Activated T-helper 1 cell treated with anti-CD3 and anti-CD28 coated beads, Interleukin-12 subunit alpha, Interleukin-12 subunit beta, Interleukin-2, Interleukin-4 antibody, amounts not matched to agents 30 ng/mL and 10 ng/mL and 1 ng/mL, durations not matched to agents 14 hours and 24 hours and 36 hours (primary cell): ENCODE data around the gene EHMT1. TPM values are rescaled to one million over a fixed set of nuclear protein-coding genes. Genes with fewer than 3 reads are reported as not detected.

ENCODE experiments used
- DNase-seq: peaks from one replicate; pipeline ENCODE4 v3.0.0; 2021; ENCODE audit warnings: low spot score
- H3K27ac Mint-ChIP-seq: one replicate; pipeline ENCODE4 v1.8.0; 2021; ENCODE audit warnings: mild to moderate bottlenecking, mixed read lengths
- H3K27me3 Mint-ChIP-seq: one replicate; pipeline ENCODE4 v1.8.0; 2022; ENCODE audit warnings: mild to moderate bottlenecking, moderate library complexity, mixed read lengths; ENCODE audit not compliant: insufficient read depth
- H3K36me3 Mint-ChIP-seq: one replicate; pipeline ENCODE4 v1.8.0; 2021; ENCODE audit warnings: low read depth, mixed read lengths
- H3K4me1 Mint-ChIP-seq: one replicate; pipeline ENCODE4 v1.8.0; 2021; ENCODE audit warnings: low read depth, mixed read lengths
- H3K4me3 Mint-ChIP-seq: one replicate; pipeline ENCODE4 v1.8.0; 2021; ENCODE audit warnings: mild to moderate bottlenecking, moderate library complexity, mixed read lengths
- H3K9me3 Mint-ChIP-seq: one replicate; pipeline ENCODE4 v1.8.0; 2021; ENCODE audit warnings: mixed read lengths
- intact Hi-C: fragments of 100-400 bp; cut with micrococcal nuclease; formaldehyde crosslinking; loops from one replicate; pipeline ENCODE4 v1.15.1; 2024
- total RNA-seq: library from RNA; stranded (reverse); gene quantifications from 2 replicates; pipeline ENCODE4 v1.2.3, GENCODE V29; 2022

Gene EHMT1
- total RNA-seq, 1 donor from 2014 or later = 97.0 TPM

DNA sequence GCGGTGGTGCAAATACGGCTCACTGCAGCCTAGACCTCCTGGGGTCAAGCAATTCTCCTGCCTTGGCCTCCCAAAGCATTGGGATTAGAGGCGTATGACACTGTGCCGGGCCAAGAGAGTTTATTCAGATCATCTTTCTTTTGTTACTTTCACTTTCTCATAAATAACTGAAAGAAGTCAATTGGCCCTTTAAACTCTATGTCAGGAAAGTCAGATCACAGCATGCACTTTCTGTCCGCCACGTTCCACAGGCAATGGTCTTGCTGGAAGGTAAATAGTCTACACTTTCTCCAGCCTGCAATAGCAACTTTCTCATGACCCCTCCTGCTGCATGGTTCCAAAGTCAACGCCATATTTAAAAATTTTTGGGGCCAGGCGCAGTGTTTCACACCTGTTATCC lies 19.9 kb upstream of the EHMT1 start:
- DNase-seq = no peak
- H3K27me3 Mint-ChIP-seq = peaks cover 6% of the 10 kb centered on the region
- H3K9me3 Mint-ChIP-seq = no peaks in the 10 kb centered on the region
- intact Hi-C loops = no loop called here
- no peak overlapping the region for H3K4me3 Mint-ChIP-seq
- no peaks in the 10 kb centered on the region for H3K36me3 Mint-ChIP-seq
- no peak overlapping the region for H3K27ac Mint-ChIP-seq
- H3K4me1 Mint-ChIP-seq = peaks cover 16% of the 10 kb centered on the region

DNA sequence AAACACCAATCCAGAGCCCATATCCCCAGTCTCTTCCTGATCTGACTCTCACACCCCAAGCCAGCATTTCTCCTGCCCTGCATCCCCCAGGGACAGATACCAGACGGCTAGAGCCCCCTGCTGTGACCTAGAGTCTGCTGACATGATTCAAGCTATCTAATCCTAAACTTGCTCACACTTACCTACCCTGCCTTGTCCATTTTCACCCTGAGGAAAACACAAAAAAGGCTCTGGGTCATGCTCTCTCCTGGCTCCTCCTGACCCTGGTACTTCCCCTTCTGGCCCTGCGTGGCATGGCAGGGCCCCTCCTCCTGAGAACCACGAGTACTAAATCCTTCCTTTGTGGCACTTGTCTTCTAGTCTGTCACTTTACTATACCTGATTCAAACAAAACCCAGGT lies 16.1 kb upstream of the EHMT1 start:
- peaks cover 26% of the 10 kb centered on the region for H3K4me1 Mint-ChIP-seq
- peaks cover 6% of the 10 kb centered on the region for H3K27me3 Mint-ChIP-seq
- H3K9me3 Mint-ChIP-seq = no peaks in the 10 kb centered on the region
- H3K4me3 Mint-ChIP-seq = peak overlapping the region; percentile 28
- no peaks in the 10 kb centered on the region for H3K36me3 Mint-ChIP-seq
- intact Hi-C loops = loop anchor here (10.0 kb wide), 1 partner anchor 1358 kb away; the partner anchor contains the start of gene QSOX2
- H3K27ac Mint-ChIP-seq = no peak overlapping the region
- no peak for DNase-seq

DNA sequence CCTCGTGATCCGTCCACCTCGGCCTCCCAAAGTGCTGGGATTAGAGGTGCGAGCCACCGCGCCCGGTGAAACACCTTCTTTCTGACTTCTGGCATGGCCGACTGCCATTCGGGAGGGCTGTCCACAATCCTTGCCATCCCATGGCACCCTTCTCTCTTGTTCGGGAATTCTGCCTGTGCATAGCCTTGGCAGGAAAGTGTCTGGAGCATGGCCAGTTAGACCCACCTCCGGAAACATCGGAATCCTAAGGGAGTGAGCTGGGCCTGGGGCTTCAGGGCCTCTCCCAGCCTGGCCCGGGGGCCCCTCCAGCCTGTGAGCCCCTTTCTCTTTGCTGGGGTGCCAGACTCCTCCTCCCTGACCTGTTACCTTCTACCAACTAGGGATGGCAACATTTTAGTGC lies 14.9 kb upstream of the EHMT1 start:
- peaks cover 6% of the 10 kb centered on the region for H3K27me3 Mint-ChIP-seq
- peaks cover 20% of the 10 kb centered on the region for H3K4me1 Mint-ChIP-seq
- H3K27ac Mint-ChIP-seq = no peak overlapping the region
- H3K36me3 Mint-ChIP-seq = no peaks in the 10 kb centered on the region
- peak overlapping the region; percentile 51 for H3K4me3 Mint-ChIP-seq
- H3K9me3 Mint-ChIP-seq = no peaks in the 10 kb centered on the region
- intact Hi-C loops = loop anchor here (10.0 kb wide), 1 partner anchor 1359 kb away; the partner anchor contains the start of gene QSOX2
- DNase-seq = no peak

DNA sequence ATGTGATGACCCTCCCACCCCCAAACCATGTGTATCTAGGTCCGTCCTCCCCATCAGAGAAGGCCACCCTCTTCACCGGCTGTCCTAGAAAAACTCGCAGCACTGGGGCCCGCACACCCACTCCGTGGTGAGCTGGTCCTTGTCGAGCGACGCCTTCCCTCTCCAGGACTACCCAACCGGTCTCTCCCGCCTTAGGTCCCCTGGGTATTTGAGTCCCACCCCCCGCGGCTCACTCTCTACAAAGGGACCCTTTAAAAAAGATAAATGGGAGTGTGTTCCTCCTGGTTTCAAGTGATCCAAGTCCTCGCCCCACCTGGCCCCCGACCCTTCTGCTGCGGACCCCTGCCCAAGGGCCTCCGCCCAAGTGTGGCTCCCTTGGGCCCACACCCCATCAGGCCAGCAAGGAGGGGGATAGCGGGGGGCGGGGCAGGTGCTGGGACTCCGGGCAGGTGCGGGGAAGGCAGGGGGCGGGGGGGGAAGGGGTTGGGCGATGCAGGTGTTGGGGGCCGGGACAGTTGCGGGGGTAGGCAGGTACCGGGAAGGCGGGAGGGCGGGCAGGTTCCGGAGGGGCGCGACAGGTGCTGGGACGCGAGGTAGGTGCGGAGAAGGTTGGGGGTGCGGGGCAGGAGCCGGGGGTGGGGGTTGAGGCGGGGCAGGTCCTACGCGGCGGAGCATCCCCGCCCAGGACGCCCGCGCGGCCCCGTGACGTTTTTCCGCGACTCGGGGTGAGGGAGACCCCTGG lies 14.3 kb upstream of the EHMT1 start:
- H3K4me3 Mint-ChIP-seq = peak overlapping the region; percentile 51
- no peaks in the 10 kb centered on the region for H3K36me3 Mint-ChIP-seq
- intact Hi-C loops = loop anchor here (1.0 to 10.0 kb wide), 8 partner anchors 14 to 1697 kb away; partner anchors contain the start of genes CAMSAP1, MRPL41, NSMF and QSOX2
- H3K27me3 Mint-ChIP-seq = peaks cover 6% of the 10 kb centered on the region
- H3K9me3 Mint-ChIP-seq = no peaks in the 10 kb centered on the region
- peaks cover 20% of the 10 kb centered on the region for H3K4me1 Mint-ChIP-seq
- DNase-seq = no peak
- H3K27ac Mint-ChIP-seq = no peak overlapping the region

DNA sequence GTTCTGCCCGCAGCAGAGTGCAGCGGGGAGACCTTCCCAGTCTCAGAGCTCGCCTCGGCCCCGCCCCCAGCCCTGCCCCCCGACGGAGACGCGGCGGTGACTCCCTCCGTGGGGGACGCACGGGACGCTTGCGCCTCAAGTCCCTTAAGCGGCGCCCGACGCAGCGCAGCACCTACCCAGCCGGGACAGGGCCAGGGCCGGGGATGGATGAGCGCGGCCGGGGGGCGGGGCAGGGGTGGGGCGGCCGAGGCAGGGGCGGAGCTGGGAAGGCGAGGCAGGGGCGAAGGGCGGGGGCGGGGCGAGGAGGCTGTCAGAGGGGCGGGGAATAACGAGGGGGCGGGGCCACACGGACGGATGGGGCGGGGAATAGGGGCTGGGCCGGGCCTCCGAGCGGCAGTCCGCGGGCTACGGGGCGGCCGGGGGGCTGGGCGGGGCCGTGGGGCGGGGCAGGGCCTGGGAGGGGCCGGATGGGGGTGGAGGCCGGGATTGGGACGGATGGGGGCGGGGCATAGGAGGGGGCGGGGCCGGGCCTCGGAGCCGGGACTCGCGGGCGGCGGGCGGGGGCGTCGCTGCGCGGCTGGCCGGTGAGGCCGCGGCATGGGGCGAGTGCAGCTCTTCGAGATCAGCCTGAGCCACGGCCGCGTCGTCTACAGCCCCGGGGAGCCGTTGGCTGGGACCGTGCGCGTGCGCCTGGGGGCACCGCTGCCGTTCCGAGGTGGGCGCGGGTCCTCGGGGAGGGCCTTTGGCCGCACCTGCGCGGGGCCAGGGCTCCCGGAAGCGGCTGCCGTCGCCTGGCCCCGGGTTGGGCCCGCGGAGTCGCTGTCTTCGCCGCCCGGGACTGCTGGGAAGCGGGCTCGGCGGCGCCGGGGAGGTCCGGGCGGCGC lies 13.4 kb upstream of the EHMT1 start, which contains the start of gene ARRDC1:
Gene ARRDC1 (plus strand): TSS at position 566 of the 884 bp plus-strand sequence. CDS start 32 bp downstream, at position 598.
- peaks cover 20% of the 10 kb centered on the region for H3K4me1 Mint-ChIP-seq
- H3K4me3 Mint-ChIP-seq = peak within 1 kb of the TSS; percentile 85
- H3K36me3 Mint-ChIP-seq = no peaks in the 10 kb centered on the region
- H3K9me3 Mint-ChIP-seq = no peaks in the 10 kb centered on the region
- peak; percentile 85 for DNase-seq
- H3K27me3 Mint-ChIP-seq = peaks cover 6% of the 10 kb centered on the region
- peak within 1 kb of the TSS; percentile 74 for H3K27ac Mint-ChIP-seq
- intact Hi-C loops = loop anchor here (1.0 to 10.0 kb wide), 8 partner anchors 13 to 1698 kb away; partner anchors contain the start of genes CAMSAP1, MRPL41, NSMF and QSOX2

DNA sequence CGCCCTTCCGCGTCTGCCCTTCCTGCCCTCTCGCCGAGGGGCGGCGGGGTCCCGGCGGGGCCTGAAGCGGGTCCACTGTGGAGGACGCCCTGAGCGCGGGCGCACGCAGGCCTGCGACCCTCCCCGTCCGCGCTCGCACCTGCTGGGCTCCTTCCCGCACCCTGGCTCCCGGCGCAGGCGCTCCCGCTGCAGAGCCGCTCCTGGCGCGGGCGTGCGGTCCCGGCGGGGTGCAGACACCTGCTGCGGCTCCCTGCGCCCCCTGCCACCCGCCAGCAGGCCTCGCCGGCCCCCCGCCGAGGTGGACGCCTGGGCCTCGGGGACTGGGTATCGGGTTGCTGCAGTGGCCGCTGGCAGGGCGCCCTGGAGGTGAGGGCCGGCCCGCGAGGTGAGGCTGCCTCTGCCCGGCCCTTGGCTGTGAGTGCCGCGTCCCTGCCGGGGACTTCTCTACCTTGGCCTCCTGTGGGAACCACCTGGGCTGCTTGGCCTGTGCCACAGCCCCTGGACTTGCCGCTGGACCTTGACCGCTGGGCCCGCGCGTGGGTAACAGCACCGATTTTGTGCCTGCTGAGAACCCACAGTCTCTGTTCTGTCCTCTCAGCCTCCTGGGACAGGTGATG lies 12.7 kb upstream of the EHMT1 start:
- intact Hi-C loops = loop anchor here (5.0 to 10.0 kb wide), 2 partner anchors 1361 to 1699 kb away; partner anchors contain the start of genes CAMSAP1 and QSOX2
- Mint-ChIP-seq H3K36me3 (no peaks in the 10 kb centered on the region), H3K27ac (peak overlapping the region; percentile 74), H3K4me3 (peak overlapping the region; percentile 85), H3K4me1 (peaks cover 20% of the 10 kb centered on the region), H3K27me3 (peaks cover 6% of the 10 kb centered on the region), H3K9me3 (no peaks in the 10 kb centered on the region)
- no peak for DNase-seq

DNA sequence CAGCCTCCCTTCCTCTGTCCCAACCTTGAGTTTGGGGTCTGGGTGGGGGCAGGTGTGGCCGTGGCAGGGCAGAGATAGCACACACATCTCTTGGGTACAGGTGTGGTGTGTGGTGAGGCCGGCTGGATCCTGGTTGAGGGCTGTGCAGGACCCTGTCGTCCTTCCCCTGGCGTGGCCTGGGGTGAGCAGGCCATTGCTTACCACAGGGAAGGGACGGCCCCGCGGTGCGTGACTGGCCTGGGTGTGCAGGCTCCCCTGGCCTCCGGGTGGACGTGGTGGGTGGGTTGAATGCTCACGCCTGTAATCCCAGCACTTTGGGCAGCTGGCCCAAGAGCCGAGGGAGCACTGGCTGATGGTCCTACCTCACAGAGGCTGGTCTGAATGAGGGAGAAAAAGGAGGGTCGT lies 12.1 kb upstream of the EHMT1 start:
- intact Hi-C loops = loop anchor here (5.0 to 10.0 kb wide), 2 partner anchors 1362 to 1699 kb away; partner anchors contain the start of genes CAMSAP1 and QSOX2

DNA sequence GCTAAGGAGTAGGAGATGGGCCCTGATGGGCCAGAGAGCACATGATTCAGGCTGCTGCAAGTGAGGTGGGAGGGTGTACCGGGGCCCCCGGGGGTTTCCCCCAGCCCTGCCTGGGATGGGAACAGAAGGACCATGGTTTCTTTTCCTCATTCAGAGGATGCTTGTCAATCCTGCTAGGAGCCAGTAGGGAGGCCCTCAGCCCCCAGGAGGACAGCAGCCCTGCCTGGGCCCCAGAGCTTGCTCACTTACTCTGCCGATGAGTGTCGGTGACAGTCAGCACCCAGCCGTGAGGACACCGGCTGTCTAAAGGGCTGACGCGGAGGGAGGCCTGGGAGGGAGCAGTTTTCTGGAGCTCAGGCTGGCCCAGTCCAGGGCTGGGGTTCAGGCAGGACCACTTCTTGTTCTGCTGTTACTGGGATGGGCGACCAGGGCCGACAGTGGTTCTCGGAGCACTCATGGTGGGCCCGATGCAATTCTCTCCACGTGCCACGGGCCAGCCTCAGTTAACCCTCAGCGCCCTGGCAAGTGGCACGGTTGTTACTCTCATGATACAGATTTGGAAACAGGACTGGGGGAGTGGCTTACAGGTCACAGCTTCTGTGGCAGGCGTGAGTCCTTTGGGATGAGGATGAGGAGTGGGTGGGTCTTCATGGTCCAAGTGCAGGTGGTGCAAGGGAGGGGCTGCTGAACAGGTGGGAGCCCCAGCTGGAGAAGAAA lies 11.5 kb upstream of the EHMT1 start:
- Mint-ChIP-seq H3K9me3 (no peaks in the 10 kb centered on the region), H3K4me3 (peak overlapping the region; percentile 85), H3K4me1 (peaks cover 19% of the 10 kb centered on the region), H3K36me3 (no peaks in the 10 kb centered on the region), H3K27ac (peak overlapping the region; percentile 74), H3K27me3 (peaks cover 3% of the 10 kb centered on the region)
- intact Hi-C loops = loop anchor here (5.0 to 10.0 kb wide), 2 partner anchors 1362 to 1700 kb away; partner anchors contain the start of genes CAMSAP1 and QSOX2
- DNase-seq = no peak

More for the DNA sequence above, 12.1 kb upstream of the EHMT1 start:
- Mint-ChIP-seq H3K4me3 (peak overlapping the region; percentile 85), H3K4me1 (peaks cover 20% of the 10 kb centered on the region), H3K27me3 (peaks cover 6% of the 10 kb centered on the region), H3K27ac (peak overlapping the region; percentile 74), H3K36me3 (no peaks in the 10 kb centered on the region), H3K9me3 (no peaks in the 10 kb centered on the region)
- DNase-seq = no peak

DNA sequence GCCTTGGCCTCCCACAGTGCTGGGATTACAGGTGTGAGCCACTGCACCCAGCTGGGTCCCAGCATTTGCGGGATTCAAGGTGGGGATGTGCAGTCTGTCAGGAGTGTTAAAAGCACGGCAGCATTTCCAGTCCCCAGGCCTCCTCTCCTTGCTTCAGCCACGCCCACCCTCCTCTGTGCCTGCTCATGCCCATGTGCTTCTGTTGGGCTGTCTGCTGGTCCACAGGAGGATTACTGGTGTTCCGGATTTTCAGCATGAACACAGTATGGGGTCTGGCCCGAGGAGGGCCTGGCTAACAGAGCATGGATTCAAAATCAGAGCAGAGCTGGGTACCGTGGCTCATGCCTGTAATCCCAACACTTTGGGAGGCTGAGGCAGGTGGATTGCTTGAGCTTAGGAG lies 7.9 kb upstream of the EHMT1 start:
- Mint-ChIP-seq H3K4me1 (peaks cover 10% of the 10 kb centered on the region), H3K27ac (no peak overlapping the region), H3K36me3 (no peaks in the 10 kb centered on the region), H3K4me3 (no peak overlapping the region), H3K9me3 (no peaks in the 10 kb centered on the region), H3K27me3 (no peaks in the 10 kb centered on the region)
- intact Hi-C loops = no loop called here
- DNase-seq = no peak

DNA sequence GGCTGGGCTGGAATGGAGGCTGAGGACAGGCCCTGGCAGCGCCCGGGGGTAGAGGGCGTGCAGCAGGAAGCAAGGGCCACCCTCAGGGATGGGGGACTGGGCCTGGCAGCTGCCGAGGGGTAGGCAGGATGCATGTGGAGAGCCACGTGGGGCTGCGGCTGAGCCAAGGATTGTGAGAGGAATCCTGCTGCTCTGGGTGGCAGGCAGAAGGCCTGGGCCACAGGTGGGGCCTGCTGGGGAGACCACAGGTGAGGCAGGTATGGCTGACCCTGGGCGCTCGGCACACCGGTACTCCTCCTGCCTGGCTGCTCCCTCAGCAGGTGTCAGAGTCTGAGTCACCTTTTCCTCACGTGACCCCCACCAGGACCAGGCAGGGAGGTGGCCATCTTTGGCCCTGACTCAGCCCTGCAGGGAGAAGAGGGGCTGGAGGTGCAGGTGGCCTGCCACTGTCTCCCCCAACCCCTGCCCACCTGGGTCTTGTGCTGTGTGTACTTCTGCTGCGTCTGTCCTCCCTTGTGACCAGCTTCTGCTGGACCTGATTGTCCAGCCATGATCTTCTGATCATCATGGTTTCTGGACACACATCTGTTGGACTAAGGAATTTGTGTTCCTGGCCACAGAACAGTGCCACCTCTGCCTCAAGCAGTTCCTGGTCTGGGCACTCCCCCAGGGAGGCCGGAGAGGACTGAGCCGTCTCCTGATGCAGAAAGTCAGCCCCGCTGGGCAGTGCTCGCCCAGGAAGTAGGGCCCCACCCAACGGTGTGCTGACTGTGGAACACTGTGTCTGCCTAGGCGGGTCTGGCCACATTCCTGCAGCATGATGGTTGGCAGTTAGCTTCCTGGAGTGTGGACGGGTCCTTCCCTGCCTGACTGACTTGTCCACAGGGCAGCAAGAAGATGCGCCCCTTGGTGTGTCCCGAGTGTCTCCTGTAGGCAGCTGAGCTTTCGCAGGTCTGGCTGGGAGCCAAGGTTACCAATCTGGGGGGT lies 6.9 kb upstream of the EHMT1 start:
- peaks cover 8% of the 10 kb centered on the region for H3K4me1 Mint-ChIP-seq
- no peaks in the 10 kb centered on the region for H3K27me3 Mint-ChIP-seq
- no peak for DNase-seq
- no peak overlapping the region for H3K4me3 Mint-ChIP-seq
- peak overlapping the region; percentile 40 for H3K27ac Mint-ChIP-seq
- H3K9me3 Mint-ChIP-seq = no peaks in the 10 kb centered on the region
- no peaks in the 10 kb centered on the region for H3K36me3 Mint-ChIP-seq
- intact Hi-C loops = no loop called here

DNA sequence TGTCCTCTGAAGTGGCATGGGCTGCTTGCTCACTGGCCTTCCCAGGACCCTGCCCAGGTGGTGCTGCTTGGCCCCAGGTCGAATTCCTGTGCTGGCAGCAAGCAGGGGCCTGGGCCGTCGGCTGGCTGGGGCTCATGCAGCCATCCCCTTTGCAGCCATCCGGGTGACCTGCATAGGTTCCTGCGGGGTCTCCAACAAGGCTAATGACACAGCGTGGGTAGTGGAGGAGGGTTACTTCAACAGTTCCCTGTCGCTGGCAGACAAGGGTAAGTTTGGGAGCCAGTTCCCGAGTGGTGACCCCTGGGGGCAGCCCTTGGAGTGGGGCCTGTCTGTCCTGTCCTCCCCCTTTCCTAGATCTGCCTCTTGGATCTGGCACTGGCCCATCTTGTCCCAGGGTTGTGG lies 6.1 kb upstream of the EHMT1 start:
- no peak overlapping the region for H3K4me3 Mint-ChIP-seq
- peaks cover 5% of the 10 kb centered on the region for H3K4me1 Mint-ChIP-seq
- H3K27ac Mint-ChIP-seq = no peak overlapping the region
- intact Hi-C loops = no loop called here
- no peaks in the 10 kb centered on the region for H3K9me3 Mint-ChIP-seq
- DNase-seq = no peak
- H3K36me3 Mint-ChIP-seq = no peaks in the 10 kb centered on the region
- no peaks in the 10 kb centered on the region for H3K27me3 Mint-ChIP-seq
